K562 (cell line): ENCODE results near the gene PSORS1C1. TPM values are rescaled to one million over a fixed set of nuclear protein-coding genes. Genes with fewer than 3 reads are reported as not detected.

ENCODE experiments used
- ATAC-seq: fragments of 200-7000 bp; cut with Tn5 transposase; 3 replicates; pipeline ENCODE4 v1.9.1; 2020; ENCODE audit warnings: moderate library complexity
- BruUV-seq: library from RNA; stranded (reverse); fragments of 400-500 nt; replicated peaks from 2 replicates; lab custom pipeline; 2021; lab: Mats Ljungman, UMichigan
- CTCF ChIA-PET: fragments of 300-600 bp; formaldehyde crosslinking; extraction: SDS; loops from one replicate; lab custom pipeline; 2021; ENCODE audit warnings: low intra/inter-chr PET ratio; lab: Yijun Ruan, JAX
- POLR2A ChIA-PET: fragments of 300-600, 350-650 bp; sonication (Branson Sonifier 250); formaldehyde crosslinking; extraction: SDS; loops from one replicate; lab custom pipeline; 2021; ENCODE audit warnings: antibody characterized with exemption, inconsistent platforms; lab: Yijun Ruan, JAX
- DNase-seq, 4 experiments: peaks; one replicate each; pipeline versions ENCODE4 v3.0.0 to v3.0.0-alpha.2; 2011 to 2018; ENCODE audit warnings: low spot score in 3 of 4, mixed read lengths in 3 of 4; ENCODE audit errors: extremely low read depth in 1 of 4
- FAIRE-seq: peaks from 2 replicates; lab custom pipeline; 2011; peaks lifted over from hg19 to GRCh38; lab: Jason Lieb, UNC
- H2AFZ ChIP-seq: 2 replicates; pipeline ENCODE4 v1.6.0; 2011; ENCODE audit warnings: low read depth, low read length, control low read depth, inconsistent platforms
- H3K27ac ChIP-seq: fragments of 200-600 bp; 3 replicates; pipeline ENCODE4 v1.8.0; 2011; ENCODE audit warnings: low read depth, mild to moderate bottlenecking, control low read depth, inconsistent platforms, low read length, moderate library complexity, mixed read lengths; ENCODE audit errors: extremely low read depth
- H3K27me3 ChIP-seq, 2 experiments: fragments of 300-600 bp in 1 of 2; 2 replicates in 1 of 2; 3 replicates in 1 of 2; pipeline versions ENCODE4 v1.6.0 to v1.8.0; 2011; ENCODE audit warnings: inconsistent platforms in 2 of 2, low read length in 2 of 2, mild to moderate bottlenecking in 1 of 2, mixed read lengths in 1 of 2, moderate library complexity in 1 of 2; ENCODE audit not compliant: control insufficient read depth in 2 of 2, insufficient read depth in 2 of 2
- H3K36me3 ChIP-seq: fragments of 300-600 bp; 3 replicates; pipeline ENCODE4 v1.8.0; 2011; ENCODE audit warnings: mild to moderate bottlenecking, low read length, inconsistent platforms; ENCODE audit not compliant: control insufficient read depth, insufficient read depth
- H3K4me1 ChIP-seq, 2 experiments: fragments of 200-600 bp in 1 of 2; replicated peaks in 1 of 2; 2 replicates in 1 of 2; 3 replicates in 1 of 2; pipeline versions ENCODE4 v1.5.1 to v1.8.0; 2011; ENCODE audit warnings: inconsistent platforms in 2 of 2, low read length in 2 of 2, mild to moderate bottlenecking in 1 of 2, mixed read lengths in 1 of 2, moderate library complexity in 1 of 2; ENCODE audit not compliant: control insufficient read depth in 2 of 2, insufficient read depth in 2 of 2
- H3K4me2 ChIP-seq: 2 replicates; pipeline ENCODE4 v1.6.1; 2011; ENCODE audit warnings: low read length, control low read depth, inconsistent platforms, mixed read lengths; ENCODE audit not compliant: insufficient read depth
- H3K4me3 ChIP-seq: fragments of 200-600 bp; sonication (generic), shearing (Covaris generic); 2 replicates; pipeline ENCODE4 v1.5.1; 2016; ENCODE audit warnings: control low read depth, inconsistent platforms
- H3K79me2 ChIP-seq: fragments of 200-600 bp; 3 replicates; pipeline ENCODE4 v1.8.0; 2011; ENCODE audit warnings: low read length, inconsistent platforms; ENCODE audit not compliant: control insufficient read depth, insufficient read depth
- H3K9ac ChIP-seq, 2 experiments: 2 replicates each; pipeline versions ENCODE4 v1.6.0 to v1.6.1; 2011; ENCODE audit warnings: low read depth in 2 of 2, low read length in 2 of 2, control low read depth in 1 of 2, inconsistent platforms in 1 of 2, mild to moderate bottlenecking in 1 of 2, mixed read lengths in 1 of 2; ENCODE audit not compliant: insufficient read depth in 1 of 2
- H3K9me1 ChIP-seq: one replicate; pipeline ENCODE4 v1.6.0; 2011; ENCODE audit warnings: inconsistent platforms, mild to moderate bottlenecking, low read length, moderate library complexity; ENCODE audit not compliant: control insufficient read depth, insufficient read depth
- H3K9me3 ChIP-seq: replicated peaks from 2 replicates; pipeline ENCODE4 v1.5.1; 2011; ENCODE audit warnings: low read depth, low read length, inconsistent platforms; ENCODE audit not compliant: control insufficient read depth, insufficient read depth
- H4K20me1 ChIP-seq: replicated peaks from 2 replicates; pipeline ENCODE4 v1.6.1; 2011; ENCODE audit warnings: low read length, inconsistent platforms, mixed read lengths; ENCODE audit not compliant: control insufficient read depth, insufficient read depth
- BACH1 ChIP-seq: fragments of 200-800 bp; sonication (Bioruptor generic); IDR thresholded peaks from 2 replicates; pipeline ENCODE4 v1.6.1; 2016; ENCODE audit warnings: missing genetic modification characterization, missing compliant biosample characterization
- HMGN3 ChIP-seq: IDR thresholded peaks from 2 replicates; pipeline ENCODE4 v1.6.1; 2011; ENCODE audit warnings: borderline replicate concordance, low read depth, mild to moderate bottlenecking, mixed read lengths, low read length; ENCODE audit not compliant: insufficient read length; ENCODE audit errors: extremely low read depth
- HNRNPH1 ChIP-seq: fragments of 200-400 bp; formaldehyde crosslinking; optimal IDR thresholded peaks from 2 replicates; pipeline ENCODE3; 2017; ENCODE audit warnings: low read depth, mild to moderate bottlenecking, low read length, moderate library complexity
- POLR2H ChIP-seq: IDR thresholded peaks from 2 replicates; pipeline ENCODE4 v1.6.1; 2016; ENCODE audit warnings: missing genetic modification characterization, low read depth, mild to moderate bottlenecking, control low read depth, missing compliant biosample characterization, moderate library complexity
- SRF ChIP-seq, 2 experiments: fragments of 250-450, 450-650 bp in 1 of 2; sonication (Bioruptor Pico) in 1 of 2; sonication (generic) in 1 of 2; formaldehyde crosslinking; IDR thresholded peaks; 2 replicates each; pipeline versions ENCODE4 v1.5.0 to v1.5.1; 2020 to 2022; ENCODE audit warnings: mild to moderate bottlenecking in 1 of 2, missing genetic modification reagents in 1 of 2
- TFAM ChIP-seq: fragments of 250-450 bp; sonication (Bioruptor Pico); conservative IDR thresholded peaks from 2 replicates; pipeline ENCODE4 v1.5.0; 2021; ENCODE audit warnings: mild to moderate bottlenecking, moderate library complexity
- ZNF174 ChIP-seq: fragments of 250-450 bp; sonication (Bioruptor Pico); IDR thresholded peaks from 2 replicates; pipeline ENCODE4 v1.4.0; 2020; ENCODE audit warnings: mild to moderate bottlenecking
- ZNF347 ChIP-seq: fragments of 450-650 bp; formaldehyde crosslinking; IDR thresholded peaks from 2 replicates; pipeline ENCODE4 v1.4.0; 2020; ENCODE audit warnings: low read depth, mild to moderate bottlenecking, moderate library complexity
- WGBS: fragments of 100-300 bp; shearing (Covaris generic); methylation state at CpG from one replicate; pipeline ENCODE4 v1.1.6; 2016; ENCODE audit warnings: low coverage, mixed read lengths; ENCODE audit not compliant: insufficient coverage; ENCODE audit errors: missing lambda C conversion rate; 5-methylcytosine and 5-hydroxymethylcytosine counted together
- in situ Hi-C: fragments of 300-500 bp; cut with MboI; formaldehyde crosslinking; loops from 4 replicates; pipeline ENCODE4 v1.15.0; 2018; ENCODE audit warnings: inconsistent platforms, mixed read lengths
- intact Hi-C: fragments of 100-400 bp; cut with micrococcal nuclease; formaldehyde crosslinking; loops from 2 replicates; pipeline ENCODE4 v1.14.2; 2022
- polyA plus RNA-seq, 8 experiments: library from polyadenylated mRNA; depleted of rRNA in 4 of 8; stranded (reverse) in 5 of 8; unstranded in 3 of 8; fragments of >200 nt; fragmentation: Nextera tagmentation in 2 of 8; fragmentation: Illumina TruSeq in 1 of 8; extraction: Ambion mirVana in 2 of 8; extraction: Trizol in 1 of 8; gene quantifications; 2 replicates each; pipeline versions ENCODE4 v1.2.1 to v1.2.3, GENCODE V29; 2011 to 2014; ENCODE audit warnings: inconsistent platforms in 1 of 8, missing spikeins in 1 of 8
- total RNA-seq, 7 experiments: library from RNA; depleted of rRNA in 6 of 7; stranded (reverse); fragments of >200 nt in 6 of 7; fragmentation: Illumina TruSeq in 2 of 7; extraction: Trizol in 2 of 7; gene quantifications; 2 replicates each; pipeline versions ENCODE4 v1.2.1 to v1.2.3, GENCODE V29; 2011 to 2021; ENCODE audit warnings: low replicate concordance in 1 of 7

Gene PSORS1C1
- total and polyA plus RNA-seq, 9 of the 15 experiments (the other 6 are each of a cell fraction or from before 2014, with no cell fraction given): 0.11 TPM; not detected in 8

DNA sequence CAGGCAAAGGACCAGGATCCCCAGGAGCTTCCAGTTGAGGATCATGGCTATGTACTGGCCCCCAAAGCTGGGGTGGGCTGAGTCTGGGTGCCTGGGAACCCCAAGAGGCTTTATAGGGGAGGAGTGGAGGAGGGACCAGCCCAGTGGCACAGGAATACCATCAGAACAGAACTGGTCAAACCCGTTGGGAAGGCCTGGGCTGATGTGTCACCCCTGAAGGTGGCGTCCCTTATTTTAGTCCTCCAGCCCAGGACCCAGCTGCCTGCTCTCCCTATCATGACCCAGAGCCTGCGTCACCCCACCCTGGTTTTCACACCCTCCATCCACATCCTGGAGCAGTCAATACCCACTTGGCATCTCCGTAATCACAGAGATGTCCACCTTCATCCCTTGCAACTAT is 24.4 kb downstream of the PSORS1C1 start, which contains the start of gene PSORS1C2:
Gene PSORS1C2, minus strand, starts transcription at position 85 of the 400 bp plus-strand sequence. Its CDS starts 40 bp downstream, at position 45.
- H3K9ac ChIP-seq: peak within 1 kb of the TSS in 1 of 2 experiments; percentile 80; a peak in 1 of 4 replicates
- in situ Hi-C loops (loop anchor here (5.0 kb wide), 2 partner anchors 53 to 228 kb away; no protein-coding TSS in a partner anchor), intact Hi-C loops (no loop called here)
- DNase-seq: no peak
- H3K9me3 ChIP-seq: no peaks in the 10 kb centered on the region
- no peaks in the 10 kb centered on the region for H3K79me2 ChIP-seq
- H4K20me1 ChIP-seq: no peaks in the 10 kb centered on the region; the same call in 1 of the 2 replicates
- H3K36me3 ChIP-seq: peaks cover 16% of the 10 kb centered on the region; the same call in 2 of the 3 replicates
- POLR2A ChIA-PET: interaction anchor here (0.6 to 1.4 kb wide), 3 partner anchors 33 to 422 kb away, joined by 3 to 5 read pairs (median 3); partner anchors contain the start of gene MDC1
- H3K9me1 ChIP-seq: no peaks in the 10 kb centered on the region
- H2AFZ ChIP-seq: peak within 1 kb of the TSS; percentile 79
- no peak within 1 kb of the TSS for H3K27ac ChIP-seq
- 20% methylated on average over 4 of the region's 4 CpGs for WGBS
- FAIRE-seq: no peak
- no peak within 1 kb of the TSS for H3K4me2 ChIP-seq
- CTCF ChIA-PET: interaction anchor here (3.5 kb wide), 1 partner anchor 53 kb away, joined by 77 read pairs; no protein-coding TSS in a partner anchor
- ATAC-seq: no peak
- no TSS peak for BruUV-seq
- H3K27me3 ChIP-seq: peaks cover 3 to 18% of the 10 kb centered on the region in 2 experiments; a peak in 4 of 5 replicates
- TF ChIP-seq HNRNPH1: no peak
- no peak for TF ChIP-seq TFAM (CRISPR knock-in tag)
- no peak for TF ChIP-seq BACH1
- TF ChIP-seq ZNF347 (CRISPR knock-in tag): no peak
- no peak for TF ChIP-seq ZNF174
- no peak for TF ChIP-seq POLR2H
- TF ChIP-seq HMGN3: no peak
- TF ChIP-seq SRF (CRISPR knock-in tag; IDR thresholded peaks at IDR 0.05): no peak
- TF ChIP-seq, all 486 proteins: peak for 0
- peaks cover 3 to 13% of the 10 kb centered on the region in 2 experiments; a peak in 4 of 5 replicates for H3K4me1 ChIP-seq
- H3K4me3 ChIP-seq: 0 out of 2 replicates have a peak within 1 kb of the TSS, but pooled peaks have one; percentile 1
